Osteoblast (primary cell): ENCODE data around the gene MDFI. TPM values are rescaled to one million over a fixed set of nuclear protein-coding genes. Genes with fewer than 3 reads are reported as not detected.

Experiments used
- DNase-seq: peaks from one replicate; pipeline ENCODE4 v3.0.0; 2011; ENCODE audit warnings: low spot score, mixed read lengths; ENCODE audit not compliant: insufficient read length; ENCODE audit errors: missing footprints
- H2AFZ ChIP-seq: 2 replicates; pipeline ENCODE4 v1.6.0; 2011; ENCODE audit warnings: mild to moderate bottlenecking, low read length
- H3K27ac ChIP-seq: 2 replicates; pipeline ENCODE4 v1.5.1; 2011; ENCODE audit warnings: mild to moderate bottlenecking, low read depth, low read length, moderate library complexity
- H3K27me3 ChIP-seq: 2 replicates; pipeline ENCODE4 v1.6.0; 2012; ENCODE audit warnings: mild to moderate bottlenecking, control low read depth, inconsistent platforms, low read length, moderate library complexity; ENCODE audit not compliant: insufficient read depth
- H3K36me3 ChIP-seq: 2 replicates; pipeline ENCODE4 v1.5.1; 2011; ENCODE audit warnings: mild to moderate bottlenecking, low read length, control low read depth, moderate library complexity; ENCODE audit not compliant: insufficient read depth
- H3K4me1 ChIP-seq: 2 replicates; pipeline ENCODE4 v1.5.1; 2011; ENCODE audit warnings: mild to moderate bottlenecking, low read length, control low read depth, moderate library complexity; ENCODE audit not compliant: insufficient read depth
- H3K4me2 ChIP-seq: 2 replicates; pipeline ENCODE4 v1.6.0; 2011; ENCODE audit warnings: mild to moderate bottlenecking, low read length; ENCODE audit not compliant: insufficient read depth
- H3K4me3 ChIP-seq: fragments of 200-600 bp; sonication (generic); 3 replicates; pipeline ENCODE4 v1.5.1; 2012; ENCODE audit warnings: mild to moderate bottlenecking, low read length, inconsistent platforms; ENCODE audit not compliant: insufficient read depth
- H3K79me2 ChIP-seq: 2 replicates; pipeline ENCODE4 v1.6.0; 2012; ENCODE audit warnings: mild to moderate bottlenecking, low read length, control low read depth, inconsistent platforms; ENCODE audit not compliant: insufficient read depth
- H3K9me3 ChIP-seq: 2 replicates; pipeline ENCODE4 v1.5.1; 2011; ENCODE audit warnings: low read depth, low read length, control low read depth
- H4K20me1 ChIP-seq: 2 replicates; pipeline ENCODE4 v1.6.0; 2012; ENCODE audit warnings: mild to moderate bottlenecking, low read length, control low read depth; ENCODE audit not compliant: insufficient read depth
- total RNA-seq: library from RNA; depleted of rRNA; stranded (reverse); fragments of >200 nt; gene quantifications from 2 replicates; pipeline ENCODE4 v1.2.3, GENCODE V29; 2012
- TF ChIP-seq, protein P1 (sequence below): IDR thresholded peaks from 2 replicates; pipeline ENCODE4 v1.5.1; 2011; ENCODE audit warnings: mild to moderate bottlenecking, low read depth, low read length, moderate library complexity; ENCODE audit errors: extremely low read depth

MDFI gene
- total RNA-seq, 1 donor = 0.72 TPM

- no peaks in the 10 kb centered on the region for H3K79me2 ChIP-seq
- TF ChIP-seq, protein P1, sequence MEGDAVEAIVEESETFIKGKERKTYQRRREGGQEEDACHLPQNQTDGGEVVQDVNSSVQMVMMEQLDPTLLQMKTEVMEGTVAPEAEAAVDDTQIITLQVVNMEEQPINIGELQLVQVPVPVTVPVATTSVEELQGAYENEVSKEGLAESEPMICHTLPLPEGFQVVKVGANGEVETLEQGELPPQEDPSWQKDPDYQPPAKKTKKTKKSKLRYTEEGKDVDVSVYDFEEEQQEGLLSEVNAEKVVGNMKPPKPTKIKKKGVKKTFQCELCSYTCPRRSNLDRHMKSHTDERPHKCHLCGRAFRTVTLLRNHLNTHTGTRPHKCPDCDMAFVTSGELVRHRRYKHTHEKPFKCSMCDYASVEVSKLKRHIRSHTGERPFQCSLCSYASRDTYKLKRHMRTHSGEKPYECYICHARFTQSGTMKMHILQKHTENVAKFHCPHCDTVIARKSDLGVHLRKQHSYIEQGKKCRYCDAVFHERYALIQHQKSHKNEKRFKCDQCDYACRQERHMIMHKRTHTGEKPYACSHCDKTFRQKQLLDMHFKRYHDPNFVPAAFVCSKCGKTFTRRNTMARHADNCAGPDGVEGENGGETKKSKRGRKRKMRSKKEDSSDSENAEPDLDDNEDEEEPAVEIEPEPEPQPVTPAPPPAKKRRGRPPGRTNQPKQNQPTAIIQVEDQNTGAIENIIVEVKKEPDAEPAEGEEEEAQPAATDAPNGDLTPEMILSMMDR = peak; percentile 74
- no peak overlapping the region for H3K27ac ChIP-seq
- H2AFZ ChIP-seq = peak overlapping the region; percentile 83
- H3K9me3 ChIP-seq = no peaks in the 10 kb centered on the region
- H3K4me3 ChIP-seq = peak overlapping the region; percentile 59
- H3K36me3 ChIP-seq = peaks cover 4% of the 10 kb centered on the region
- H3K27me3 ChIP-seq = no peaks in the 10 kb centered on the region
- H3K4me1 ChIP-seq = no peaks in the 10 kb centered on the region
- H4K20me1 ChIP-seq = no peaks in the 10 kb centered on the region
- peak; percentile 99 for DNase-seq
- peak overlapping the region; percentile 53 for H3K4me2 ChIP-seq
These were observed 45.4 kb downstream of the MDFI start for GRCh38 chr6:41683523-41684310.

GRCh38 chr6:41684311-41685180 is 46.3 kb downstream of the MDFI start:
- Histone ChIP-seq H2AFZ (no peak overlapping the region), H3K79me2 (no peaks in the 10 kb centered on the region), H4K20me1 (no peaks in the 10 kb centered on the region), H3K4me1 (no peaks in the 10 kb centered on the region), H3K4me2 (no peak overlapping the region), H3K9me3 (no peaks in the 10 kb centered on the region), H3K4me3 (no peak overlapping the region), H3K36me3 (peaks cover 4% of the 10 kb centered on the region), H3K27ac (no peak overlapping the region), H3K27me3 (no peaks in the 10 kb centered on the region)
- peak; percentile 72 for DNase-seq
- TF ChIP-seq, protein P1 = no peak

- Histone ChIP-seq H3K4me3 (no peak overlapping the region), H3K27me3 (no peaks in the 10 kb centered on the region), H3K27ac (no peak overlapping the region), H3K9me3 (no peaks in the 10 kb centered on the region), H3K4me1 (no peaks in the 10 kb centered on the region), H3K4me2 (no peak overlapping the region), H3K36me3 (peaks cover 4% of the 10 kb centered on the region), H3K79me2 (no peaks in the 10 kb centered on the region), H4K20me1 (no peaks in the 10 kb centered on the region), H2AFZ (no peak overlapping the region)
- DNase-seq = peak; percentile 36
- TF ChIP-seq, protein P1 = no peak
These were observed 47.5 kb downstream of the MDFI start for GRCh38 chr6:41685641-41686380.
